ENCODE data around the gene SLC5A3. TPM values are rescaled to one million over a fixed set of nuclear protein-coding genes. Genes with fewer than 3 reads are reported as not detected.

Gene SLC5A3
- total and polyA plus RNA-seq, 2 donors (not counting 1 experiment from before 2014, with no cell fraction given): 1.2 to 16.7 TPM

DNA sequence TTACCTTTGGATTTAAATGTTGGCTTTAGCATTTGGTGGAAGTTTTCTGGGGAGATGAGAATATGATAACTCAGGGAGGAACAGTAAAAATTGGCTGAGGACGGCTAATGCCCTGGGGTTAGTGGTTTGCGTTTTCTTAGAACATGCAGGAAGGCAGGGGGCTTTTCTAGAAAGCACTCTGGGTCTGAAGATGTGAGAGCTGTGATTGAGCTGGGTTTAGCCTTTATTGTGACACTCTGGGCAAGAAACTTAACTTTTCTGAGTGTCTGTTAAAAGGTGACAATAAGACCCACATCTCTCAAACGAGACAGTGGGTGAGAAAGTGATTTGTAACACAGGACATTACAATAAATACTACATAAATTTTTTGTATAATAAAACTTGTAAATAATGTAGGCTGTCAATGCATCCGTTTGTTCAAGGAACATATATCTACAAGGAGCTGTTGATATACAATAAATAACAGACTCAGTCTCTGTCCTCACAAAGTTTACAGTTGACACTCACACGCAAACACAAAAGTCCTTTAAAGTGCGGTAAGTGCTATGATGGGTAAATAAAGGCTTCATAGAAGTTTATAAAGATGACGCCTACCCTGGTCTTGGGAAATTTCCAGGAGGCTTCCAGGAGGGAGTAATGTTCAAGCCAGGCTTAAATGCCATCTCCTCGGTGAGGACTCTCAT lies 49.5 kb upstream of the SLC5A3 start:
- WGBS (ENCODE audit: insufficient coverage): 88% methylated on average over 2 of the region's 8 CpGs
- H3K27me3 Mint-ChIP-seq: no peaks in the 10 kb centered on the region
- ATAC-seq (ENCODE audit: low read depth): no peak

DNA sequence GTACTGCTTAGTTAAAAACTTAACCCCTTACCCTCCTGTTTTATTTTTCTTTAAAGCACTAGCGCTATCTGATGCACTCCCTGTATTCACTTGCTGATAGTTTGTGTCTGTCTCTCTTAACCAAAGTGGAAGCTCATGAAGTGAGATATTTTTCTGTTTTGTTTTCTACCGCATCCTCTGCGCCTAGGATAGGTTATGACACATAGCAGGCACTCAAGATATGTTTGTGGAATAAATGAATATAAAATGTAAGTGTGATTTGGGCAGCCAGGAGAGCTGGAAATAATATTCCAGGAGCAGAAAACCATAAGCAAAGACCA lies 49.0 kb upstream of the SLC5A3 start:
- Histone ChIP-seq H3K4me1 (ENCODE audit: control insufficient read depth in 2 of 2, insufficient read depth in 2 of 2, low read length in 2 of 2) (peaks cover 36 to 43% of the 10 kb centered on the region in 2 donors), H3K9ac (ENCODE audit: low read length) (no peak overlapping the region), H3K79me2 (ENCODE audit: control insufficient read depth, insufficient read depth, low read length) (no peaks in the 10 kb centered on the region), H3K4me3 (ENCODE audit: control extremely low read depth in 1 of 5, extremely low read depth in 1 of 5, insufficient read depth in 1 of 5, low read depth in 2 of 5, low read length in 4 of 5) (no peak overlapping the region), H4K20me1 (ENCODE audit: control insufficient read depth, insufficient read depth, low read length, poor library complexity, severe bottlenecking) (no peaks in the 10 kb centered on the region), H3K36me3 (replicated peaks in 1 of 2; ENCODE audit: control extremely low read depth in 1 of 2, control insufficient read depth in 1 of 2, extremely low read depth in 1 of 2, insufficient read depth in 2 of 2, low read length in 1 of 2) (no peaks in the 10 kb centered on the region), H2AFZ (ENCODE audit: insufficient read depth, low read depth, low read length, poor library complexity, severe bottlenecking) (no peak overlapping the region), H3K4me2 (replicated peaks; ENCODE audit: low read depth, low read length, poor library complexity, severe bottlenecking) (no peak overlapping the region), H3K27me3 (replicated peaks in 1 of 4; ENCODE audit: control extremely low read depth in 1 of 4, control insufficient read depth in 3 of 4, insufficient read depth in 4 of 4, low read length in 3 of 4) (no peaks in the 10 kb centered on the region), H3K9me3 (ENCODE audit: control extremely low read depth in 1 of 3, control insufficient read depth in 2 of 3, insufficient read depth in 1 of 3, low read length in 2 of 3) (peaks cover 0 to 6% (median 2%) of the 10 kb centered on the region in 3 donors), H3K27ac (ENCODE audit: low read length in 2 of 2) (no peak overlapping the region)
- ATAC-seq (ENCODE audit: low read depth) (no peak), DNase-seq (no peak)
- H3K9me3 Mint-ChIP-seq (ENCODE audit: insufficient read depth): no peaks in the 10 kb centered on the region
- WGBS (ENCODE audit: insufficient coverage): 95% methylated on average over 2 of the region's 3 CpGs
- no peak overlapping the region for H3K27ac Mint-ChIP-seq
- intact Hi-C loops (cut with micrococcal nuclease): no loop called here
- H3K4me1 Mint-ChIP-seq: peaks cover 26% of the 10 kb centered on the region
- no peaks in the 10 kb centered on the region for H3K27me3 Mint-ChIP-seq
- H3K4me3 Mint-ChIP-seq: no peak overlapping the region
- ChIA-PET POLR2A (no interaction called here), CTCF (interaction anchor here (1.0 to 2.2 kb wide), 3 partner anchors 11 to 100 kb away, joined by 3 to 15 read pairs (median 5); no protein-coding TSS in a partner anchor)
- no peak for TF ChIP-seq EZH2 (IDR thresholded peaks at IDR 0.05; ENCODE audit: borderline replicate concordance, insufficient read depth, low read depth, low read length, poor library complexity, severe bottlenecking)
- TF ChIP-seq, protein P1, sequence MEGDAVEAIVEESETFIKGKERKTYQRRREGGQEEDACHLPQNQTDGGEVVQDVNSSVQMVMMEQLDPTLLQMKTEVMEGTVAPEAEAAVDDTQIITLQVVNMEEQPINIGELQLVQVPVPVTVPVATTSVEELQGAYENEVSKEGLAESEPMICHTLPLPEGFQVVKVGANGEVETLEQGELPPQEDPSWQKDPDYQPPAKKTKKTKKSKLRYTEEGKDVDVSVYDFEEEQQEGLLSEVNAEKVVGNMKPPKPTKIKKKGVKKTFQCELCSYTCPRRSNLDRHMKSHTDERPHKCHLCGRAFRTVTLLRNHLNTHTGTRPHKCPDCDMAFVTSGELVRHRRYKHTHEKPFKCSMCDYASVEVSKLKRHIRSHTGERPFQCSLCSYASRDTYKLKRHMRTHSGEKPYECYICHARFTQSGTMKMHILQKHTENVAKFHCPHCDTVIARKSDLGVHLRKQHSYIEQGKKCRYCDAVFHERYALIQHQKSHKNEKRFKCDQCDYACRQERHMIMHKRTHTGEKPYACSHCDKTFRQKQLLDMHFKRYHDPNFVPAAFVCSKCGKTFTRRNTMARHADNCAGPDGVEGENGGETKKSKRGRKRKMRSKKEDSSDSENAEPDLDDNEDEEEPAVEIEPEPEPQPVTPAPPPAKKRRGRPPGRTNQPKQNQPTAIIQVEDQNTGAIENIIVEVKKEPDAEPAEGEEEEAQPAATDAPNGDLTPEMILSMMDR (IDR thresholded peaks at IDR 0.05): no peak

More for the DNA sequence above, 49.5 kb upstream of the SLC5A3 start:
- H3K9me3 ChIP-seq (ENCODE audit: control extremely low read depth in 1 of 3, control insufficient read depth in 2 of 3, insufficient read depth in 1 of 3, low read length in 2 of 3): peaks cover 0 to 6% (median 2%) of the 10 kb centered on the region in 3 donors
- H3K27ac Mint-ChIP-seq: no peak overlapping the region
- DNase-seq: no peak
- H3K4me1 ChIP-seq (ENCODE audit: control insufficient read depth in 2 of 2, insufficient read depth in 2 of 2, low read length in 2 of 2): peaks cover 41 to 48% of the 10 kb centered on the region in 2 donors
- H3K4me3 Mint-ChIP-seq: no peak overlapping the region
- H3K27ac ChIP-seq (ENCODE audit: low read length in 2 of 2): no peak overlapping the region
- H3K4me3 ChIP-seq (ENCODE audit: control extremely low read depth in 1 of 5, extremely low read depth in 1 of 5, insufficient read depth in 1 of 5, low read depth in 2 of 5, low read length in 4 of 5): no peak overlapping the region
- TF ChIP-seq, protein P1 (IDR thresholded peaks at IDR 0.05): no peak
- TF ChIP-seq EZH2 (IDR thresholded peaks at IDR 0.05; ENCODE audit: borderline replicate concordance, insufficient read depth, low read depth, low read length, poor library complexity, severe bottlenecking): no peak
- intact Hi-C loops (cut with micrococcal nuclease): no loop called here
- H2AFZ ChIP-seq (ENCODE audit: insufficient read depth, low read depth, low read length, poor library complexity, severe bottlenecking): no peak overlapping the region
- H4K20me1 ChIP-seq (ENCODE audit: control insufficient read depth, insufficient read depth, low read length, poor library complexity, severe bottlenecking): no peaks in the 10 kb centered on the region
- no peak overlapping the region for H3K9ac ChIP-seq (ENCODE audit: low read length)
- H3K79me2 ChIP-seq (ENCODE audit: control insufficient read depth, insufficient read depth, low read length): no peaks in the 10 kb centered on the region
- H3K4me1 Mint-ChIP-seq: peaks cover 31% of the 10 kb centered on the region
- no peaks in the 10 kb centered on the region for H3K27me3 ChIP-seq (replicated peaks in 1 of 4; ENCODE audit: control extremely low read depth in 1 of 4, control insufficient read depth in 3 of 4, insufficient read depth in 4 of 4, low read length in 3 of 4)
- ChIA-PET CTCF (interaction anchor here (1.0 to 2.4 kb wide), 3 partner anchors 11 to 324 kb away, joined by 3 to 15 read pairs (median 10); no protein-coding TSS in a partner anchor), POLR2A (interaction anchor here (1.5 kb wide), 1 partner anchor 76 kb away, joined by 5 read pairs; no protein-coding TSS in a partner anchor)
- H3K36me3 ChIP-seq (replicated peaks in 1 of 2; ENCODE audit: control extremely low read depth in 1 of 2, control insufficient read depth in 1 of 2, extremely low read depth in 1 of 2, insufficient read depth in 2 of 2, low read length in 1 of 2): no peaks in the 10 kb centered on the region
- H3K4me2 ChIP-seq (replicated peaks; ENCODE audit: low read depth, low read length, poor library complexity, severe bottlenecking): no peak overlapping the region
- H3K9me3 Mint-ChIP-seq (ENCODE audit: insufficient read depth): no peaks in the 10 kb centered on the region

Measured in B cell (primary cell).